Activated CD8-positive, alpha-beta memory T cell treated with anti-CD3 and anti-CD28 coated beads for 36 hours (primary cell): ENCODE data around the gene TBC1D4. TPM values are rescaled to one million over a fixed set of nuclear protein-coding genes. Genes with fewer than 3 reads are reported as not detected.
"Not testable (repeated sequence)": the region's sequence is repeated elsewhere in the genome, so short reads cannot be mapped to it uniquely, and the experiment has no call there.

Experiments used
- CTCF ChIA-PET: fragments of 350-600 bp; sonication (Branson Sonifier 250); formaldehyde crosslinking; loops from one replicate; lab custom pipeline; 2021; ENCODE audit warnings: antibody characterized with exemption; lab: Charles Lee
- POLR2A ChIA-PET: fragments of 350-600 bp; sonication (Branson Sonifier 250); formaldehyde crosslinking; loops from one replicate; lab custom pipeline; 2021; ENCODE audit warnings: antibody characterized with exemption; lab: Charles Lee
- total RNA-seq, 2 experiments: library from RNA; stranded (reverse); gene quantifications; one replicate each; pipeline ENCODE4 v1.2.3, GENCODE V29; 2021

TBC1D4 gene
- total RNA-seq, 2 experiments from 2014 or later = 62.5 to 67.8 TPM

DNA sequence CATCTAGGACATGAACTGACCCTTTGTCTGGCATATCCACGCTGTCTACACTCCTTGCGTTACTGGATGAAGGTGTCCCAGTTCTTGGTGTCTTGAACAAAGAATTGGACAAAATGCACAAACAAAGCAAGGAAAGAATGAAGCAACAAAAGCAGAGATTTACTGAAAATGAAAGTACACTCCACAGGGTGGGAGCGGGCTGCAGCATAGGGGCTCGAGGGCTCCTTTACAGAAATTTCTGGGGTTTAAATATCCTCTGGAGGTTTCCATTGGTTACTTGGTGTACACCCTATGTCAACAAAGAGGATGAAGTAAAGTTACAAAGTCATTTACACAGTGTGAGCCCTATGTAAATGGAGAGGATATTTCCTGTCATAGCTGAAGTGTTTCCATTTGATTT, 208.3 kb downstream of the TBC1D4 start:
- POLR2A ChIA-PET, CTCF ChIA-PET: not testable (repeated sequence)

DNA sequence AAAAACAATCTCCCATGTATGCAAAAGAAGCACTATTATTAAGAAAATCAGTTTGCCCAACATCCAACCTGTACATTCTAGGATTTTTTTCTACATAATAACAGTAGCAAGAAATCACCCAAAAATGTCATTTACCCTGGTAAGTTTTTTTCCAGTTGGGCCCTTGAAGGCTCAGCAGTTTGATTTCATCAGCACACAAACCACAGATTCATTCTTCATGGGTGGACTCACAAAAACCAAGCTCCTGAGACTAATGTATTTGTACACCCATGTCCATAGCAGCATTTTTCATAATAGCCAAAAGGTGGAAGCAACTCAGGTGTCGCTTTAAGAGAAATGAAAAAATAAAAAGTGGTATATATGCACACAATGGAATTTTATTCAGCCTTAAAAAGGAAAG, 210.1 kb downstream of the TBC1D4 start:
- CTCF ChIA-PET = no interaction called here
- POLR2A ChIA-PET = no interaction called here

DNA sequence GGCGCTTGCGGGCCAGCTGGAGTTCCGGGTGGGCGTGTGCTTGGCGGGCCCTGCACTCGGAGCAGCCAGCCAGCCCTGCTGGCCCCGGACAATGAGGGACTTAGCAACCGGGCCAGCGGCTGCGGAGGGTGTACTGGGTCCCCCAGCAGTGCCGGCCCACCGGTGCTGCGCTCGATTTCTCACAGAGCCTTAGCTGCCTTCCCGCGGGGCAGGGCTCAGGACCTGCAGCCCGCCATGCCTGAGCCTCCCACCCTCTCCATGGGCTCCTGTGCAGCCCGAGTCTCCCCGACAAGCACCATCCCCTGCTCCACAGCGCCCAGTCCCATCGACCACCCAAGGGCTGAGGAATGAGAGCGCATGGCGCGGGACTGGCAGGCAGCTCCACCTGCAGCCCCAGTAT, 213.5 kb downstream of the TBC1D4 start:
- POLR2A ChIA-PET, CTCF ChIA-PET: not testable (repeated sequence)

DNA sequence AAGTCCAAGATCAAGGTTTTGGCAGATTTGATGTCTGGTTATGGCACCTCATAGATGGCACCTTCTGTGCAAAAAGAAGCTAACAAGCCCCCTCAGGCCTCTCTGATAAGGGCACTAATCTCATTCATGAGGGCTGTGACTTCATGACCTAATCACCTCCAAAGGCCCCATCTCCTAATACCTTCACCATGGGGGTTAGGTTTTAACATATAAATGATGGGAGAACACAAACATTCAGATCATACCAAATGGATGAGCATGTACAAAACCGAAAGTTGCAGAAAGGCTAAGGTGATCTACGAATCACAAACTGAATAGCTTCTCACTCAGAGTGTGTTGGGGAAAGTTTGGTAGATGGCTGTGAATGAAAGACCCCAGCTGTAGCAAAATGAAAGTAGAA, 217.4 kb downstream of the TBC1D4 start:
- CTCF ChIA-PET = no interaction called here
- POLR2A ChIA-PET = no interaction called here

DNA sequence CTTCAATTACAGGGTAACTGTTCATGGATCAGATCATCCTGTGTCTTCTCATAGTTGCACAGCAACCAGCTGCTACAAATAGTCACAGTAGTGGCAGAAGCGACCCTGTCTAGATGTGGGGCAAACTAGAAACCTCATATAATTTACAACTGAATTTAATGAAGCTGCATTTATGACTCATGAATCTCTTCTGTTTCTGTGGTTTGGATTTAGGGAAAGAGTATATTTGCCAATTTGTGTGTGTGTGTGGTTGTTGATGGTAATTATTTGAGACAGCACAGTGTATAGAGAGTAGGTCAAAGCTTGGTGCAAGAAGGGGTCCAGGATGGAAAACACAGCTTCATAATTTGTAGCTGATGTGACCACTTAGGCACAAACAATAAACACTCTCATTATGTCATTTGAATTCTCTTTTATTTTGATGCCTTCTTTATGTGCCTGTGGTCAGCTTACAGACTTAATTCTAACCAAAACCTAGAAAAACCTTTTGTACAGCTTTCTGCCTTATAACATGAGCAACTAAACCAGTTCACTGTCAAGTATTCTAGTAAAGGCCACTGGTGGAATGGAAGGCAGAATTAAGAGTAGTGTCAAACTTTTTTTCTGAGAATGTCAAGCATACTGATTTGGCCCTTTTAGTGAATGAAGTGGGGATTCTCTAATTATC, 218.1 kb downstream of the TBC1D4 start:
- ChIA-PET CTCF (no interaction called here), POLR2A (no interaction called here)

DNA sequence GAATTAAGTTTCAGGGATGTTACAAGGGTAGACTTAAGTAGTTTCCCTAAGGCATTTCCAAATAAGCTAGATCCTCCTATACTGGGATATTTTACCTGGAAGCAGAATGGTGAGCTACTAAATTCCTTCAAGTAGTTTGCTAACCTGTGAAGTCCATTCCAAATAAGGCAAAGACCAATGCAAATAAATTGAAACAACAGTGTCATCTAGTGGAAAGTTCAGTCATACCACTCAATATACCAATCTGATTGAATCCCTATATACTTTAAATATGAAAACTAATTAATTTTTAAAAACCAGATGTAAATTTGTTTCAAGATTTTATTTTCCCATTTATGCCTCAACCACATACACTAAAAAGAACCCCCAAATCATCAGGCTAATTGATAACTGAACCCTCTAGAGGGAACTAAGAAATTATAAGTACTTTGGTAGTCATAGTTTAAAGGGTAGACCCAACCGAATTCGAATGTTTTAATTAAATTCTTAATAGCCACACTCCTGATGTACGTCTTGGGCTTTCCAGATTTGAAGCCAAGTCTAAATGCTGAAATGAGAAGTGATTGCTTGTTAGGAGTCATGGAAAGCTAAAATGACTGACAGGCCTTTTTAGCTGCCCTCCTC, 223.7 kb downstream of the TBC1D4 start:
- ChIA-PET POLR2A (no interaction called here), CTCF (no interaction called here)

DNA sequence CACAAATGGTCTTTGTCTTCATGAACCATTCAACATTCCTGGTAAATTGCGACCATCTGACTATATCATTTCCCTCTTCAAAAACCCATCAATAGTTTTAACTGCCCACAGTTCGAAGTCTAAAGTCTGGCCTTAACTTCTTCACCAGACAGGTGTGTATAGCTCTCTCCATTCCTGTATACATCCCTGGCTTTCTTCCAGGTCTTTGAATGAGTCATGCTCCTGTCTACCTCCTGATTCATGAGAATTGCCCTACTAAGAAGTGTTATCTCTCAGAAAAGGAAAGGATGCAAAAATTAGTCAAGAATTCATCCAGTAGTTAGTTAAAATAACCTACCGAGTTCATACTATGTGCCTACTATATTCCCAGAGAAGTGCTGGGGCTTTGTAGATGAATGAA, 225.0 kb downstream of the TBC1D4 start:
- ChIA-PET CTCF (no interaction called here), POLR2A (no interaction called here)

DNA sequence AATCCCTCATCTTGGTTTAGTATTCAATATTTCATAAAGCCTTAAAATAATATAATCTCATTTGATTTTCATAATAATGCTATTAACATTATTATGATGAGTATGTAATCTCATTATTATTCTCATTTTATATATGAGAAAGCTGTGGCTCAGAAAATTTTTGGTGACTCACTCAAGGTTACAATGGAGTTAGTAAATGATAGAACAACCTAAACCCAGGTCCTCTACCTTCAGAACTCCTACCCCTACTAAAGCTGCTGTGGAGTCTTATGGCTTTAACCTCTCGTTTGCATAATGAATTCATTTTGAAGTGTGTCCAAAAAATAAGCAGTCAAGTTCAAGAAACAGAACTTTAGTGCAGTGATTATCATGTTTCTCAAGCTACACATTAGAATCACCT, 226.3 kb downstream of the TBC1D4 start:
- ChIA-PET POLR2A (no interaction called here), CTCF (no interaction called here)

DNA sequence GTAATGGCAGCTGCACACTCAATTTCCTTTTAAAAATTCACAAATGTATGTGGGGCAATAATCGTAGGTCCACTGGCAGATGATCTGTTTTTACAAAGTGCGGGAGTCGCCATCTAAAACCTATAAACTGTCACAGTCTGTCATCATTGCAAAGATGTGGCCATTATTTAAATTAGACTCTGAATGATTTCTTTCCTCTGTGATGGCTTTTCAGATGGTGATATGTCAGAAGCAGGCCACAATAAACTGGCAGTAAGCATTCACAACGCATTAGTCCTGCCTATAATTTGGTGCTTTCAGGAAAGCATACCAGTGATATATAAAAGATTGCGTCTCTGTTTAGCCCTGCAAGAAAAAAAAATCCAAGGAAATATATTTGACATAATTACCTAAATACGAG, 226.8 kb downstream of the TBC1D4 start:
- ChIA-PET POLR2A (no interaction called here), CTCF (no interaction called here)

DNA sequence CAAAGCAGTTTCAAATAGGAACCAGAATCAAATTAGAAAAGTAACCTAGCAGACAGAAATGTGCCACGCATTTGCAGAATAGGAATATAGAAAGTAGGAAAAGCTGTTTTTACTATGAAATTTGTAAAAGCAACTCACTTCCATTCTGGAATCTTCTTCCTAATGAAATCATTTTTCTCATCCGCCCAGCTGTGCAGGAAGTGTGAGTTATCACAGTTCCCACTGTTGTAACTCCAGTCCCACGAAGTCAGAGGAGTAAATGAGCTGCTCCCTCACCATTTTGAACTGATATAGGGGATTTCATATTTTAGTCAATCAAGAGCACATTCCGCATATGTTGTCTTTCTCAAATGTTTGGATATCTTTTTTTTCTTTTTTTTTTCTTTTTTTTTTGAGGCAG, 230.8 kb downstream of the TBC1D4 start:
- ChIA-PET POLR2A (no interaction called here), CTCF (no interaction called here)

DNA sequence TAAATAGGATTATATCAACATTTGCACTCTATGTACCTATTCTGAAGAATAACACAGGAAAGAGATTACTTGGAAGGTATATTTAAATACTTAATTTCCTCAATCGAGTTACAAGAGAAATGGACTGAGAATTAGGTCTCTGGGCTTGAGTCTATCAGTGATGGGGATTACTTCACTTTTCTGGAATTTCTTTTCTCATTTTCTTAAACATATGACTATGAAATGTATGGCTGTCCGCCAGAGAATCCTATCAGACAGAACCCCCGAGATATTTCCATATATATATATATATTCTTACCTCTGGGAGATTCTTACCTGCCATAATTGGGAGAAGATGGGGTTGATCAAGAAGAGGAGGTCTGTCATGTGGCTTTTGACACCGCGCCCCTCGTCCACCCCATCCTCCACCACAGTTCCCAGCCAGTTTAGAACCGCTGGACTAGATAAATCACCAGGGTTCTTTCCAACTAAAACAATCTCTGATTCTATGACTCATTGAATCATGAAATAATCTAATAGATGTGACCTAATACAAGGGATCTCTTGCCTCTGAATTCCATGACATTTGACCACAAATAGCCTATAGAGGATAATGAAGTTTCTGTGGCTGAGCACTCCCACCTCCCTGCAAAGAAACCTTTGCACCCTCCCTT, 231.3 kb downstream of the TBC1D4 start:
- CTCF ChIA-PET = no interaction called here
- POLR2A ChIA-PET = no interaction called here

DNA sequence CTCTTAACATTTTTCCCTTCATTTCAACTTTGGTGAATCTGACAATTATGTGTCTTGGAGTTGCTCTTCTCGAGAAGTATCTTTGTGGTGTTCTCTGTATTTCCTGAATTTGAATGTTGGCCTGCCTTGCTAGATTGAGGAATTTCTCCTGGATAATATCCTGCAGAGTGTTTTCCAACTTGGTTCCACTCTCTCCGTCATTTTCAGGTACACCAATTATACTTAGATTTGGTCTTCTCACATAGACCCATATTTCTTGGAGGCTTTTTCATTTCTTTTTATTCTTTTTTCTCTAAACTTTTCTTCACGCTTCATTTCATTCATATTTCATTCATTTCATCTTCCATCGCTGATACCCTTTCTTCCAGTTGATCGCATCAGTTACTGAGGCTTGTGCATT, 236.4 kb downstream of the TBC1D4 start:
- POLR2A ChIA-PET, CTCF ChIA-PET: not testable (repeated sequence)

DNA sequence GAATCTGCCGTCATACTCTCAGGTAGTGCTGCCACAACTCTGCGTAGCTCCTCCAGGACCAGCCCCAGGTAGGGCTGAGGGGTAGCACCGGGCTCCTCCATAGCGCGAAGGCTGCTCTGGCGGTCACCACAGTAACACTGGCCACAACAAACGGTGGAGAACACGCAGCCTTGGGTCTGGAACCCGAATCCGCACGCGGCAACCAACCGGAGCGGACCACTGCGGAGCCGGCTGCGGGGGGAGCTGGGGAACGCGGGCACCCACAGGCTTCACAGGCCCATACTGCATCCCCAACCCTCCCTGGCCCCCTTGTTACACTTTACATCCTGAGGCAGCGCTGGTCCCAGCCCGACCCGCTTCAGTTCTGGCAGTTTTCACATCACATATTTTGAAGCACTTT, 241.7 kb downstream of the TBC1D4 start:
- POLR2A ChIA-PET = not testable (repeated sequence)

DNA sequence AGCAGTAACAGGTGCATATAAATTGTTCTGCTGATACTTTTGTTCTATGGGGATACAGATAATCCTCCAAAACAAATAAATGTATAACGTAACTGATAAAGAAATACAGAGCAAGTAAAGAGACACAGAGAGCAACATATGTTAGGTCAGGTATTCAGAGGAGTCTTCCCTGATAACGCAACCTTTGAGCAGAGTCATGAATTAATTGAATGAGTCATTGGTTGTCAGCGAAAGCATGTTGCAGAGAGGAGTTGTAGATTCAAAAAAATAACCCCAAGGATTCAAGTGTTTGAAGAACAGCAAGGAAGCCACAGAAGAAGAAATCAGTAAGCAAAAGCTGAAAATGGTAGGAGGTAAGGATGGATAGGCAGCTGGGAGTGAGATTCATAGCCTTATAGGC, 245.2 kb downstream of the TBC1D4 start:
- ChIA-PET CTCF (no interaction called here), POLR2A (no interaction called here)

More for the DNA sequence above, 241.7 kb downstream of the TBC1D4 start:
- CTCF ChIA-PET = not testable (repeated sequence)

Other genes with a start within 250 kb of the TBC1D4 start
- 100 to 1,000 TPM; 102 to 115 TPM for gene COMMD6, start 55.7 kb upstream of the TBC1D4 start, total RNA-seq
- 10 to 100 TPM; 42.7 to 43.2 TPM for gene UCHL3, start 67.6 kb upstream of the TBC1D4 start, total RNA-seq
- gene LMO7, start 154.2 kb upstream of the TBC1D4 start, total RNA-seq = 1 to 10 TPM; 2.0 to 3.5 TPM